K562 (cell line): ENCODE data around the gene ANKRD27. TPM values are rescaled to one million over a fixed set of nuclear protein-coding genes. Genes with fewer than 3 reads are reported as not detected.

Experiments used
- CBX1 ChIP-seq: sonication (generic); IDR thresholded peaks from 2 replicates; pipeline ENCODE4 v1.6.1; 2016; ENCODE audit warnings: antibody characterized with exemption, low read depth, mild to moderate bottlenecking
- EZH2 ChIP-seq: IDR thresholded peaks from 2 replicates; pipeline ENCODE4 v1.6.1; 2012; ENCODE audit warnings: low read depth, mild to moderate bottlenecking, inconsistent platforms, low read length, borderline replicate concordance
- FOXK1 ChIP-seq: sonication (generic); formaldehyde crosslinking; IDR thresholded peaks from 2 replicates; pipeline ENCODE4 v1.8.0; 2022; ENCODE audit warnings: missing genetic modification reagents, mild to moderate bottlenecking, borderline replicate concordance
- KLF13 ChIP-seq: fragments of 450-650 bp; IDR thresholded peaks from 2 replicates; pipeline ENCODE4 v1.6.1; 2016; ENCODE audit warnings: missing genetic modification characterization, low read depth, mild to moderate bottlenecking, missing compliant biosample characterization, moderate library complexity, borderline replicate concordance
- KLF6 ChIP-seq: fragments of 250-450 bp; sonication (Bioruptor Pico); IDR thresholded peaks from 2 replicates; pipeline ENCODE4 v1.4.0; 2020; ENCODE audit warnings: mild to moderate bottlenecking, moderate library complexity, borderline replicate concordance
- LEF1 ChIP-seq: fragments of 450-650 bp; IDR thresholded peaks from 2 replicates; pipeline ENCODE4 v1.6.1; 2016; ENCODE audit warnings: mild to moderate bottlenecking
- POLR2AphosphoS5 ChIP-seq: IDR thresholded peaks from 2 replicates; pipeline ENCODE4 v1.6.1; 2011; ENCODE audit warnings: mild to moderate bottlenecking, low read depth, low read length, moderate library complexity; ENCODE audit not compliant: control insufficient read depth, insufficient read depth
- PTTG1 ChIP-seq: fragments of 450-650 bp; IDR thresholded peaks from 2 replicates; pipeline ENCODE4 v1.6.1; 2016; ENCODE audit warnings: low read depth, mild to moderate bottlenecking, missing genetic modification characterization, missing compliant biosample characterization
- SRF ChIP-seq, 2 experiments: fragments of 250-450, 450-650 bp in 1 of 2; sonication (Bioruptor Pico) in 1 of 2; sonication (generic) in 1 of 2; formaldehyde crosslinking; IDR thresholded peaks; 2 replicates each; pipeline versions ENCODE4 v1.5.0 to v1.5.1; 2020 to 2022; ENCODE audit warnings: mild to moderate bottlenecking in 1 of 2, missing genetic modification reagents in 1 of 2
- SRSF7 ChIP-seq: fragments of 200-400 bp; formaldehyde crosslinking; optimal IDR thresholded peaks from 2 replicates; pipeline ENCODE3; 2017; ENCODE audit warnings: mild to moderate bottlenecking, low read depth, low read length
- ZC3H11A ChIP-seq: IDR thresholded peaks from 2 replicates; pipeline ENCODE4 v1.6.1; 2012; ENCODE audit warnings: low read depth, low read length, improper control_type of control experiment
- ZNF134 ChIP-seq: fragments of 250-450 bp; sonication (Bioruptor Pico); conservative IDR thresholded peaks from 2 replicates; pipeline ENCODE4 v1.4.0; 2020
- ZNF785 ChIP-seq: fragments of 250-450 bp; sonication (Bioruptor Pico); IDR thresholded peaks from 2 replicates; pipeline ENCODE4 v1.4.0; 2020; ENCODE audit warnings: mild to moderate bottlenecking
- polyA plus RNA-seq, 8 experiments: library from polyadenylated mRNA; depleted of rRNA in 4 of 8; stranded (reverse) in 5 of 8; unstranded in 3 of 8; fragments of >200 nt; fragmentation: Nextera tagmentation in 2 of 8; fragmentation: Illumina TruSeq in 1 of 8; extraction: Ambion mirVana in 2 of 8; extraction: Trizol in 1 of 8; gene quantifications; 2 replicates each; pipeline versions ENCODE4 v1.2.1 to v1.2.3, GENCODE V29; 2011 to 2014; ENCODE audit warnings: inconsistent platforms in 1 of 8, missing spikeins in 1 of 8
- total RNA-seq, 7 experiments: library from RNA; depleted of rRNA in 6 of 7; stranded (reverse); fragments of >200 nt in 6 of 7; fragmentation: Illumina TruSeq in 2 of 7; extraction: Trizol in 2 of 7; gene quantifications; 2 replicates each; pipeline versions ENCODE4 v1.2.1 to v1.2.3, GENCODE V29; 2011 to 2021; ENCODE audit warnings: low replicate concordance in 1 of 7
- TF ChIP-seq, protein P1 (sequence below), 2 experiments: fragments of 450-650 bp; formaldehyde crosslinking in 1 of 2; IDR thresholded peaks; 2 replicates each; pipeline versions ENCODE4 v1.4.0 to v1.6.1; 2014 to 2020; ENCODE audit warnings: mild to moderate bottlenecking in 2 of 2, borderline replicate concordance in 1 of 2, low read depth in 1 of 2
- TF ChIP-seq, protein P2 (sequence below): fragments of 200-400 bp; formaldehyde crosslinking; IDR thresholded peaks from 2 replicates; pipeline ENCODE4 v1.6.1; 2017; ENCODE audit warnings: mild to moderate bottlenecking, low read depth, low read length, moderate library complexity

Gene ANKRD27
- total and polyA plus RNA-seq, 9 of the 15 experiments (the other 6 are each of a cell fraction or from before 2014, with no cell fraction given): 5.3 to 71.3 (median 54.2) TPM

DNA sequence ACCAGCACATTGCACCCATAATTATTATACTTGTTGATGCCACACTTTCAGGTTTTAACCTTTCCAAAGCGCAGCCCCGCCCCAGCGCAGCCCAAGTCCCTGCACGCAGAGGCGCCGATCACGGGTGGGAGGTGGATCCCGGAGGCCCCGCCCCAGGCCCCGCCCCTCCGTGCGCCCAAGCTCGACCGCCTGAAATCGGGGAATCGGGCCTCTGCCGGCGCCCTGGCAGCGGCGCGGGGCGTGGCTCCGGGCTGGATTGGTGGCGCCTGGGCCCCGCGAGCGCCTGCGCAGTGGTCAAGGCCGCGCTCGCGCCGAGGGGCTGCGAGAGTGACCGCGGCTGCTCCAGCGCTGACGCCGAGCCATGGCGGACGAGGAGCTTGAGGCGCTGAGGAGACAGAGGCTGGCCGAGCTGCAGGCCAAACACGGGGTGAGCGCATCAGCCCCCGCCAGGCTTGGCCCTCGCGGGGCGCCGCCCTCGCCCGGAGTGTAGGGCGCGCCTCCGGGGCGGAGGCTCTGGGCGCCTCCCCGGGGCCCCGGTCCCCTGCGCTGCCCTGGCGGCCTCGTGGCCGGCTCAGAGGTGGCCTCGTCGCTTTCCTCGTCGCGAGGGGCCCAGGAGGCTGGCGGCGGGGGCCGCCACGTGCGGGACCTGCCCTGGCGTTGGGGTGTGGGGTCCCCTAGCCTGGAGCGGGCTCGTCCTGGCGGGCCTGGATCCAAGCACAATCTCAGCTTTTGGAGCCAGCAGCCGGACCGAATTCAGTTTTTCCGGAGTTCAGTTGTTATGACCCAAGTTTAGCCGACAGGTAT, 93.9 kb downstream of the ANKRD27 start, which contains the start of gene PDCD5 (continued):
- 0 out of 2 replicates have a peak, but pooled peaks have one; percentile 74 for TF ChIP-seq CBX1
- TF ChIP-seq ZC3H11A: no peak
- 0 out of 2 replicates have a peak, but pooled peaks have one; percentile 18 for TF ChIP-seq POLR2AphosphoS5
- TF ChIP-seq SRSF7: no peak
- TF ChIP-seq, protein P1, sequence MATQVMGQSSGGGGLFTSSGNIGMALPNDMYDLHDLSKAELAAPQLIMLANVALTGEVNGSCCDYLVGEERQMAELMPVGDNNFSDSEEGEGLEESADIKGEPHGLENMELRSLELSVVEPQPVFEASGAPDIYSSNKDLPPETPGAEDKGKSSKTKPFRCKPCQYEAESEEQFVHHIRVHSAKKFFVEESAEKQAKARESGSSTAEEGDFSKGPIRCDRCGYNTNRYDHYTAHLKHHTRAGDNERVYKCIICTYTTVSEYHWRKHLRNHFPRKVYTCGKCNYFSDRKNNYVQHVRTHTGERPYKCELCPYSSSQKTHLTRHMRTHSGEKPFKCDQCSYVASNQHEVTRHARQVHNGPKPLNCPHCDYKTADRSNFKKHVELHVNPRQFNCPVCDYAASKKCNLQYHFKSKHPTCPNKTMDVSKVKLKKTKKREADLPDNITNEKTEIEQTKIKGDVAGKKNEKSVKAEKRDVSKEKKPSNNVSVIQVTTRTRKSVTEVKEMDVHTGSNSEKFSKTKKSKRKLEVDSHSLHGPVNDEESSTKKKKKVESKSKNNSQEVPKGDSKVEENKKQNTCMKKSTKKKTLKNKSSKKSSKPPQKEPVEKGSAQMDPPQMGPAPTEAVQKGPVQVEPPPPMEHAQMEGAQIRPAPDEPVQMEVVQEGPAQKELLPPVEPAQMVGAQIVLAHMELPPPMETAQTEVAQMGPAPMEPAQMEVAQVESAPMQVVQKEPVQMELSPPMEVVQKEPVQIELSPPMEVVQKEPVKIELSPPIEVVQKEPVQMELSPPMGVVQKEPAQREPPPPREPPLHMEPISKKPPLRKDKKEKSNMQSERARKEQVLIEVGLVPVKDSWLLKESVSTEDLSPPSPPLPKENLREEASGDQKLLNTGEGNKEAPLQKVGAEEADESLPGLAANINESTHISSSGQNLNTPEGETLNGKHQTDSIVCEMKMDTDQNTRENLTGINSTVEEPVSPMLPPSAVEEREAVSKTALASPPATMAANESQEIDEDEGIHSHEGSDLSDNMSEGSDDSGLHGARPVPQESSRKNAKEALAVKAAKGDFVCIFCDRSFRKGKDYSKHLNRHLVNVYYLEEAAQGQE (IDR thresholded peaks at IDR 0.05; ENCODE audit: borderline replicate concordance): peak; percentile 96
- TF ChIP-seq, protein P1 (CRISPR knock-in tag; IDR thresholded peaks at IDR 0.05; ENCODE audit: low read depth): 0 out of 2 replicates have a peak, but pooled peaks have one; percentile 36
- no peak for TF ChIP-seq KLF6 (CRISPR knock-in tag)
- no peak for TF ChIP-seq FOXK1 (CRISPR knock-in tag)
- TF ChIP-seq LEF1: no peak
- TF ChIP-seq KLF13 (tag): no peak; the same call in 1 of the 2 replicates
- no peak for TF ChIP-seq ZNF134 (CRISPR knock-in tag)
- no peak for TF ChIP-seq EZH2
- no peak for TF ChIP-seq ZNF785 (CRISPR knock-in tag)
- TF ChIP-seq PTTG1 (tag): no peak
- TF ChIP-seq SRF (CRISPR knock-in tag; IDR thresholded peaks at IDR 0.05): no peak
- TF ChIP-seq, protein P2, sequence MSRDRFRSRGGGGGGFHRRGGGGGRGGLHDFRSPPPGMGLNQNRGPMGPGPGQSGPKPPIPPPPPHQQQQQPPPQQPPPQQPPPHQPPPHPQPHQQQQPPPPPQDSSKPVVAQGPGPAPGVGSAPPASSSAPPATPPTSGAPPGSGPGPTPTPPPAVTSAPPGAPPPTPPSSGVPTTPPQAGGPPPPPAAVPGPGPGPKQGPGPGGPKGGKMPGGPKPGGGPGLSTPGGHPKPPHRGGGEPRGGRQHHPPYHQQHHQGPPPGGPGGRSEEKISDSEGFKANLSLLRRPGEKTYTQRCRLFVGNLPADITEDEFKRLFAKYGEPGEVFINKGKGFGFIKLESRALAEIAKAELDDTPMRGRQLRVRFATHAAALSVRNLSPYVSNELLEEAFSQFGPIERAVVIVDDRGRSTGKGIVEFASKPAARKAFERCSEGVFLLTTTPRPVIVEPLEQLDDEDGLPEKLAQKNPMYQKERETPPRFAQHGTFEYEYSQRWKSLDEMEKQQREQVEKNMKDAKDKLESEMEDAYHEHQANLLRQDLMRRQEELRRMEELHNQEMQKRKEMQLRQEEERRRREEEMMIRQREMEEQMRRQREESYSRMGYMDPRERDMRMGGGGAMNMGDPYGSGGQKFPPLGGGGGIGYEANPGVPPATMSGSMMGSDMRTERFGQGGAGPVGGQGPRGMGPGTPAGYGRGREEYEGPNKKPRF: no peak
